ENCODE results near the gene SUN2.

- TF ChIP-seq CTCF (conservative IDR thresholded peaks at IDR 0.05; ENCODE audit: low read depth, low read length) (no peak), EZH2 (IDR thresholded peaks at IDR 0.05; ENCODE audit: low read length, unreplicated experiment) (no peak), EZH2phosphoT487 (IDR thresholded peaks at IDR 0.05; ENCODE audit: borderline replicate concordance, low read length) (no peak)
Measured at GRCh38 chr22:38792833-38793232, 37.0 kb upstream of the SUN2 start.

Measured in PC-3 (cell line).